Mammary epithelial cell (primary cell): ENCODE measurements around the gene DSG1.

Experiments
- CTCF ChIP-seq, 2 donors: IDR thresholded peaks in 1 of 2; conservative IDR thresholded peaks in 1 of 2; 2 replicates each; pipeline ENCODE4 v1.5.1; 2011 to 2012; ENCODE audit warnings: inconsistent platforms in 2 of 2, low read length in 2 of 2, mild to moderate bottlenecking in 2 of 2, control low read depth in 1 of 2, low read depth in 1 of 2; ENCODE audit not compliant: insufficient read depth in 1 of 2; ENCODE audit errors: extremely low read depth in 1 of 2
- EZH2 ChIP-seq: IDR thresholded peaks from 2 replicates; pipeline ENCODE4 v1.6.1; 2012; ENCODE audit warnings: low read length, inconsistent platforms, borderline replicate concordance

DNA sequence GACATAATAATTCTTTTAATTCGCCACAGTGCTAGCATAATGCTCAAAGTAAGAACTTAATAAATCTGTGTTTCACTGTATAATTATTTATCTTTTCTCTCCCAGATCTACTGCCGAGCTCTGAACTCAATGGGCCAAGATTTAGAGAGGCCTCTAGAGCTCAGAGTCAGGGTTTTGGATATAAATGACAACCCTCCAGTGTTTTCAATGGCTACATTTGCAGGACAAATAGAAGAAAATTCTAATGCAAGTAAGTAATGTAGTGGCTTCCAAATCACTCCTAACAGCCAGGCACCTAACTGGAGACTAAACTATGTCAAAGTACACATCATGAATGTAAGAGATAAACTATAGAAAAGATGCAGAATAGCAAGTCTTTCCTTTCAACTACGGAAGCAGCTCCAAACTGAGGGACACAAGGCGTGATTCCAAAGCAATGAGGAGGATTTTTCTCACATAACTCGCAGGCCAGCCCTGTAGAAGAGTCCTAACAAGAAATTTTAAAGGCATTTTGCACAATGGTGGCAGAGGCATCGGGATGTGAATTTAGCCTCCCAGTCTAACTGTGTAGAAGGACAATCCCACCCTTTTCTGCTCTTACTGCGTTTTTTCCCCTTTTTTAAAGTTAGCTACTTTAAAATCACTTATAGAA is 12.0 kb downstream of the DSG1 start:
- no peak for TF ChIP-seq CTCF (conservative IDR thresholded peaks at IDR 0.05 in 1 of 2, IDR thresholded peaks at IDR 0.05 in 1 of 2; ENCODE audit: extremely low read depth in 1 of 2, insufficient read depth in 1 of 2, low read depth in 1 of 2, low read length in 2 of 2)
- TF ChIP-seq EZH2 = no peak
